Cardiac fibroblast (primary cell): ENCODE measurements around the gene SEMA4D.

Experiments used
- DNase-seq, 2 donors: peaks; one replicate each; pipeline versions ENCODE4 v3.0.0 to v3.0.0-alpha.2; 2010; ENCODE audit warnings: low read depth in 2 of 2
- H3K4me3 ChIP-seq, 2 donors: replicated peaks in 1 of 2; 1 replicate in 1 of 2; 2 replicates in 1 of 2; pipeline ENCODE4 v1.5.1; 2011; ENCODE audit warnings: low read depth in 2 of 2, low read length in 2 of 2, mild to moderate bottlenecking in 2 of 2, moderate library complexity in 1 of 2
- CTCF ChIP-seq: IDR thresholded peaks from one replicate; pipeline ENCODE4 v1.5.1; 2011; ENCODE audit warnings: low read depth, mild to moderate bottlenecking, low read length, inconsistent platforms

SEMA4D gene

GRCh38 chr9:89469003-89469402, 28.9 kb downstream of the SEMA4D start:
- no peak overlapping the region for H3K4me3 ChIP-seq
- no peak for DNase-seq
- no peak for TF ChIP-seq CTCF

GRCh38 chr9:89468281-89468960, 29.5 kb downstream of the SEMA4D start:
- no peak for TF ChIP-seq CTCF
- no peak overlapping the region for H3K4me3 ChIP-seq
- no peak for DNase-seq

DNA sequence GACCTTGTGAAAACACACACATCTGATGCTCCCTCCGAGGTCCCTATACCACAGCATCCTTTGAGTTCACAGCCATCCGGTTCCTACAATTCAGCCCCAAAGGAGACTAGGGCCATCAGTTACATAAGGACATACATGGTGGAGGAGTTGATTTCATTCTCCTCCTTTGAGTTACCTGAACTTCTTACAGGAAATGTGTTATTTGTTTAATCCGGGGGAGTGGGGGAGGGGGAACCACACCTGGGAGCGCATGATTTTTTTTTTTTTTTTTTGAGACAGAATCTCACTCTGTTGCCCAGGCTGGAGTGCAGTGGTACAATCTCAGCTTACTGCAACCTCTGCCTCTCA, 30.7 kb downstream of the SEMA4D start:
- DNase-seq: no peak
- no peak for TF ChIP-seq CTCF
- no peak overlapping the region for H3K4me3 ChIP-seq

- no peak for TF ChIP-seq CTCF
- H3K4me3 ChIP-seq: no peak overlapping the region
- DNase-seq: no peak
These were observed 31.2 kb downstream of the SEMA4D start for GRCh38 chr9:89466451-89467277.

GRCh38 chr9:89465726-89466308, 32.1 kb downstream of the SEMA4D start:
- TF ChIP-seq CTCF: no peak
- H3K4me3 ChIP-seq: no peak overlapping the region
- no peak for DNase-seq

DNA sequence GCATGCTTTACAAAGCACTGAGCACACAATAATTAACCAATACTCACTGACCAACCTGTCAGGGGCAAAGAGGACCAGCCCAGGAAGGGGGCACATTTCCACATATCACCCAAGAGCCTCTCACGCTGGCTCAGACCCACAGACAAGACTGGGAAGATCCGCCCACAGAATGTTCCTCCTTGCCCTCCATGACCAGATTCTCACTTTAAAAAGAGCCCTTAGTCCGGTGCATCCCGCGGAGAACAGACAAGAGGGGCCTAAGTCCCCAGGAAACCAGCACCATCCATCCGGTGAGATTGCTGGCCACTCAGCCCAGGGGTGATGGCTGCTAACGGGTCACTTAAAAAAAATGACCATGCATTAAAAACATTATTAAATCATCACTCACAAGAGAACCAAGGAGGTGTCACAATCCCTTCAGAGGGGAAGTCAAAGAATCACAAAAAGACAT, 32.9 kb downstream of the SEMA4D start:
- TF ChIP-seq CTCF: no peak
- no peak for DNase-seq
- H3K4me3 ChIP-seq: no peak overlapping the region
